GM12878 (cell line): ENCODE results near the gene LSM14B. TPM values are rescaled to one million over a fixed set of nuclear protein-coding genes. Genes with fewer than 3 reads are reported as not detected.

Source experiments
- BHLHE40 ChIP-seq, 2 experiments: fragments of 450-650 bp in 1 of 2; IDR thresholded peaks; 2 replicates each; pipeline ENCODE4 v1.6.1; 2011 to 2017; ENCODE audit warnings: low read depth in 2 of 2, borderline replicate concordance in 1 of 2, improper control_type of control experiment in 1 of 2, low read length in 1 of 2, mild to moderate bottlenecking in 1 of 2
- BRCA1 ChIP-seq: IDR thresholded peaks from 2 replicates; pipeline ENCODE4 v1.6.1; 2011; ENCODE audit warnings: low read depth, low read length, improper control_type of control experiment
- CREB1 ChIP-seq: IDR thresholded peaks from 2 replicates; pipeline ENCODE4 v1.6.1; 2012; ENCODE audit warnings: low read depth, mild to moderate bottlenecking, inconsistent platforms
- EZH2 ChIP-seq: IDR thresholded peaks from 2 replicates; pipeline ENCODE4 v1.6.1; 2012; ENCODE audit warnings: low read depth, mild to moderate bottlenecking, control low read depth, inconsistent platforms, low read length, borderline replicate concordance; ENCODE audit not compliant: control insufficient read depth
- FOXK2 ChIP-seq: fragments of 450-650 bp; IDR thresholded peaks from 2 replicates; pipeline ENCODE4 v1.6.1; 2017; ENCODE audit warnings: mild to moderate bottlenecking, moderate library complexity
- HSF1 ChIP-seq: fragments of 150-350 bp; IDR thresholded peaks from 2 replicates; pipeline ENCODE4 v1.6.1; 2014; ENCODE audit warnings: mild to moderate bottlenecking, low read depth, low read length
- NKRF ChIP-seq: fragments of 450-650 bp; conservative IDR thresholded peaks from 2 replicates; pipeline ENCODE4 v1.6.1; 2017; ENCODE audit warnings: mild to moderate bottlenecking, moderate library complexity
- POLR2A ChIP-seq: IDR thresholded peaks from 2 replicates; pipeline ENCODE4 v1.6.1; 2011; ENCODE audit warnings: low read depth, mild to moderate bottlenecking, low read length
- SREBF2 ChIP-seq: IDR thresholded peaks from 2 replicates; pipeline ENCODE4 v1.6.1; 2012; ENCODE audit warnings: mild to moderate bottlenecking, low read length
- TCF12 ChIP-seq: IDR thresholded peaks from 2 replicates; pipeline ENCODE4 v1.6.1; 2011; ENCODE audit warnings: low read depth, mild to moderate bottlenecking, low read length
- ZNF384 ChIP-seq: IDR thresholded peaks from 2 replicates; pipeline ENCODE4 v1.6.1; 2012; ENCODE audit warnings: low read depth, mild to moderate bottlenecking, low read length, improper control_type of control experiment, borderline replicate concordance
- ZNF687 ChIP-seq: fragments of 450-650 bp; IDR thresholded peaks from 2 replicates; pipeline ENCODE4 v1.6.1; 2017; ENCODE audit warnings: mild to moderate bottlenecking, moderate library complexity
- polyA plus RNA-seq, 11 experiments: library from polyadenylated mRNA; depleted of rRNA in 4 of 11; unstranded in 6 of 11; stranded (reverse) in 5 of 11; fragments of >200 nt; fragmentation: Nextera tagmentation in 4 of 11; fragmentation: Illumina TruSeq in 1 of 11; extraction: Ambion mirVana in 4 of 11; extraction: Trizol in 1 of 11; gene quantifications; 1 replicate in 1 of 11; 2 replicates in 10 of 11; pipeline versions ENCODE4 v1.2.1 to v1.2.3, GENCODE V29; 2011 to 2016; ENCODE audit warnings: inconsistent platforms in 2 of 11, missing spikeins in 2 of 11, low read depth in 1 of 11
- total RNA-seq, 4 experiments: library from RNA; depleted of rRNA in 3 of 4; stranded (reverse); fragments of >200 nt in 3 of 4; fragmentation: Illumina TruSeq in 1 of 4; extraction: Trizol in 1 of 4; gene quantifications; 2 replicates each; pipeline versions ENCODE4 v1.2.1 to v1.2.3, GENCODE V29; 2013 to 2021

Gene LSM14B
- total and polyA plus RNA-seq, 10 of the 15 experiments (the other 5 are each of a cell fraction or from before 2014, with no cell fraction given) = 0.56 to 34.3 (median 15.6) TPM

GRCh38 chr20:62122654-62123449 is 577 bp downstream of the LSM14B start (continued):
- TF ChIP-seq NKRF (peak; percentile 21; the same call in 1 of the 2 replicates), HSF1 (no peak), ZNF687 (no peak), ZNF384 (no peak), TCF12 (no peak), CREB1 (no peak), BHLHE40 (IDR thresholded peaks at IDR 0.05; ENCODE audit: borderline replicate concordance in 1 of 2, low read depth in 2 of 2, low read length in 1 of 2) (peak; percentile 6 to 56; a peak in 1 of 4 replicates), FOXK2 (no peak), EZH2 (no peak), SREBF2 (no peak), POLR2A (0 out of 2 replicates have a peak, but pooled peaks have one; percentile 4), BRCA1 (no peak)
